SK-N-SH treated with all-trans-retinoic acid at 6 μM for 48 hours (cell line): ENCODE data around the gene TTC12.

Source experiments
- ATAC-seq: fragments of 200-7000 bp; cut with Tn5 transposase; 3 replicates; pipeline ENCODE4 v1.9.1; 2020; ENCODE audit warnings: mild to moderate bottlenecking, moderate library complexity
- ARNTL ChIP-seq: fragments of 450-650 bp; formaldehyde crosslinking; IDR thresholded peaks from 2 replicates; pipeline ENCODE4 v1.5.0; 2020; ENCODE audit warnings: low read depth, mild to moderate bottlenecking, moderate library complexity, borderline replicate concordance
- BACH2 ChIP-seq: fragments of 250-450 bp; sonication (Bioruptor Pico); IDR thresholded peaks from 2 replicates; pipeline ENCODE4 v1.9.0; 2021; ENCODE audit warnings: mild to moderate bottlenecking, borderline replicate concordance
- CSDC2 ChIP-seq: fragments of 250-450 bp; sonication (Bioruptor Pico); IDR thresholded peaks from 2 replicates; pipeline ENCODE4 v1.5.0; 2020; ENCODE audit warnings: mild to moderate bottlenecking, moderate library complexity
- CSRNP3 ChIP-seq: fragments of 250-450 bp; sonication (Bioruptor Pico); IDR thresholded peaks from 2 replicates; pipeline ENCODE4 v1.5.1; 2021; ENCODE audit warnings: mild to moderate bottlenecking, moderate library complexity
- GLIS3 ChIP-seq: fragments of 250-450 bp; sonication (Bioruptor Pico); IDR thresholded peaks from 2 replicates; pipeline ENCODE4 v1.5.0; 2020; ENCODE audit warnings: mild to moderate bottlenecking, moderate library complexity
- ISL1 ChIP-seq: fragments of 250-450 bp; sonication (Bioruptor Pico); IDR thresholded peaks from 2 replicates; pipeline ENCODE4 v2.1.2; 2022; ENCODE audit warnings: mild to moderate bottlenecking, moderate library complexity
- OSR1 ChIP-seq: fragments of 250-450 bp; sonication (Bioruptor Pico); IDR thresholded peaks from 2 replicates; pipeline ENCODE4 v1.8.0; 2022; ENCODE audit warnings: moderate library complexity, mild to moderate bottlenecking, inconsistent platforms
- PATZ1 ChIP-seq: fragments of 250-450 bp; sonication (Bioruptor Pico); IDR thresholded peaks from 2 replicates; pipeline ENCODE4 v1.8.0; 2020; ENCODE audit warnings: mild to moderate bottlenecking, moderate library complexity, borderline replicate concordance
- POU6F1 ChIP-seq: fragments of 250-450 bp; sonication (Bioruptor Pico); IDR thresholded peaks from 2 replicates; pipeline ENCODE4 v1.8.0; 2021; ENCODE audit warnings: low read depth, mild to moderate bottlenecking, moderate library complexity, borderline replicate concordance
- PPARA ChIP-seq: fragments of 250-450 bp; sonication (Bioruptor Pico); IDR thresholded peaks from 2 replicates; pipeline ENCODE4 v1.5.0; 2020; ENCODE audit warnings: mild to moderate bottlenecking, borderline replicate concordance
- RARB ChIP-seq: fragments of 250-450 bp; sonication (Bioruptor Pico); IDR thresholded peaks from 2 replicates; pipeline ENCODE4 v1.8.0; 2021; ENCODE audit warnings: mild to moderate bottlenecking, moderate library complexity
- SNAI2 ChIP-seq: fragments of 250-450 bp; sonication (Bioruptor Pico); IDR thresholded peaks from 2 replicates; pipeline ENCODE4 v1.5.0; 2020; ENCODE audit warnings: mild to moderate bottlenecking, moderate library complexity
- TCF4 ChIP-seq: fragments of 250-450 bp; sonication (Bioruptor Pico); IDR thresholded peaks from 2 replicates; pipeline ENCODE4 v1.8.0; 2021; ENCODE audit warnings: mild to moderate bottlenecking, moderate library complexity, borderline replicate concordance
- TOX ChIP-seq: fragments of 250-450 bp; sonication (Bioruptor Pico); IDR thresholded peaks from 2 replicates; pipeline ENCODE4 v1.8.0; 2021; ENCODE audit warnings: mild to moderate bottlenecking, moderate library complexity, borderline replicate concordance
- TSHZ2 ChIP-seq: fragments of 250-450 bp; sonication (Bioruptor Pico); IDR thresholded peaks from 2 replicates; pipeline ENCODE4 v1.5.0; 2020; ENCODE audit warnings: mild to moderate bottlenecking, moderate library complexity
- ZC3H10 ChIP-seq: fragments of 250-450 bp; sonication (Bioruptor Pico); IDR thresholded peaks from 2 replicates; pipeline ENCODE4 v1.5.1; 2021; ENCODE audit warnings: mild to moderate bottlenecking, moderate library complexity
- ZFP3 ChIP-seq: fragments of 250-450 bp; sonication (Bioruptor Pico); IDR thresholded peaks from 2 replicates; pipeline ENCODE4 v1.5.0; 2020; ENCODE audit warnings: mild to moderate bottlenecking, moderate library complexity
- ZFP30 ChIP-seq: fragments of 450-650 bp; formaldehyde crosslinking; IDR thresholded peaks from 2 replicates; pipeline ENCODE4 v1.5.0; 2022; ENCODE audit warnings: mild to moderate bottlenecking, moderate library complexity
- ZNF565 ChIP-seq: fragments of 450-650 bp; formaldehyde crosslinking; conservative IDR thresholded peaks from 2 replicates; pipeline ENCODE4 v1.5.0; 2020; ENCODE audit warnings: low read depth, mild to moderate bottlenecking, moderate library complexity
- ZNF70 ChIP-seq: fragments of 450-650 bp; formaldehyde crosslinking; IDR thresholded peaks from 2 replicates; pipeline ENCODE4 v1.5.0; 2020; ENCODE audit warnings: mild to moderate bottlenecking, moderate library complexity
- ZNF8 ChIP-seq: fragments of 450-650 bp; formaldehyde crosslinking; IDR thresholded peaks from 2 replicates; pipeline ENCODE4 v1.5.0; 2020; ENCODE audit warnings: mild to moderate bottlenecking, moderate library complexity

Gene TTC12

GRCh38 chr11:113385749-113386148 is 71.4 kb downstream of the TTC12 start:
- no peak for ATAC-seq

GRCh38 chr11:113386866-113387265 is 72.5 kb downstream of the TTC12 start:
- no peak for ATAC-seq
- TF ChIP-seq ZNF70 (CRISPR knock-in tag) (no peak), OSR1 (no peak), CSRNP3 (CRISPR knock-in tag) (no peak), BACH2 (CRISPR knock-in tag) (no peak), TSHZ2 (CRISPR knock-in tag) (no peak), RARB (no peak), ZFP3 (no peak), TOX (CRISPR knock-in tag) (no peak)

More at GRCh38 chr11:113385749-113386148, 71.4 kb downstream of the TTC12 start:
- TF ChIP-seq CSRNP3 (CRISPR knock-in tag) (no peak), ZC3H10 (CRISPR knock-in tag) (no peak), TOX (CRISPR knock-in tag) (no peak), CSDC2 (no peak), POU6F1 (no peak), ZNF565 (CRISPR knock-in tag) (no peak), OSR1 (no peak), RARB (no peak), ARNTL (CRISPR knock-in tag) (no peak), SNAI2 (CRISPR knock-in tag) (no peak), PATZ1 (CRISPR knock-in tag) (no peak), ISL1 (no peak), GLIS3 (CRISPR knock-in tag) (no peak), BACH2 (CRISPR knock-in tag) (no peak), PPARA (CRISPR knock-in tag) (no peak), ZFP30 (CRISPR knock-in tag) (no peak), TCF4 (no peak), ZNF8 (CRISPR knock-in tag) (no peak), TSHZ2 (CRISPR knock-in tag) (no peak)
